Inferior parietal cortex (tissue), 1 donor: ENCODE data around the gene BMPR2.
"Not testable (repeated sequence)": the region's sequence is repeated elsewhere in the genome, so short reads cannot be mapped to it uniquely, and the experiment has no call there.

ENCODE experiments used
- DNase-seq: peaks from one replicate; pipeline ENCODE4 v3.0.0-alpha.2; 2016; ENCODE audit errors: extremely low spot score

The BMPR2 gene

DNA sequence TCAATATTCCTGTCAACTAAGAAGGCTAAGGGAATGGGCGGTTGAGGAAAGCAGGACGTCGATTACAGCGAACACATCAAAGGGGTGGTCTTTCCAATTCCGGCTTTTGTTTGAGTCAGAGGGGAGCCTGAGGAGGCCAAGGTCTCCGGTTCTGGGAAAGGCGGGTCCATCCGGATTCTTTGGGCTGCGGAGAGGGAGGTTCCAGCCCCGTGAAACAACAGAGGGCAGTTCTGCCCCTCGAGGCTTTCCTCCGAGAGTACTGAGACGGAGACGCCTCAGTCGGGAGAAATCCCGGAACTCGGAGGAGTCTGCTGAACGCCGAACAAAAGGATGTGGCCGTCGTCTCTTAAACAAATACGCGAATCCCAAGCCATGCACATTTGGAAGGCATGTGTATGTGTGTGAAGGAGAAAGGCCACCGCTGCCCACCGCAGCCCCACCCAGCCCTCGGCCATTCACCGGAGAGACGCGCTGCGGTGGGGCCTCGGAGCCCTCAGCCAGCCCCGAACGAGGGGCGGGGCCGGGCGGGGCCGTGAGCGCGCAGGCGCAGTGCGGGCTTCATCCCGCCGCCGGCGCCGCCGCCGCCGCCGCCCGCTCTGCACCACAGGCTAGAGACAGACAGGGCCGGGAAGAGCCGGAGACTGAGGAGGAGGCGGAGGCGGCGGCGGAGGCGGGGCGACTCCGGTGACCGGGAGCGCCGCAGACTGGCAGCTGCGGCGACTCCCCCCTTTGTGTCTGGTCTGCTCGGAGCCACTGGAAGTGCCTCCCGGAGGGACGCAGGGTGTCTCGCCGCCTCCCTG lies at the start of gene BMPR2:
Gene BMPR2, plus strand, starts transcription at position 719 of the 800 bp plus-strand sequence. CDS start 1,148 bp downstream, outside the sequence.
- peak; percentile 78 for DNase-seq

DNA sequence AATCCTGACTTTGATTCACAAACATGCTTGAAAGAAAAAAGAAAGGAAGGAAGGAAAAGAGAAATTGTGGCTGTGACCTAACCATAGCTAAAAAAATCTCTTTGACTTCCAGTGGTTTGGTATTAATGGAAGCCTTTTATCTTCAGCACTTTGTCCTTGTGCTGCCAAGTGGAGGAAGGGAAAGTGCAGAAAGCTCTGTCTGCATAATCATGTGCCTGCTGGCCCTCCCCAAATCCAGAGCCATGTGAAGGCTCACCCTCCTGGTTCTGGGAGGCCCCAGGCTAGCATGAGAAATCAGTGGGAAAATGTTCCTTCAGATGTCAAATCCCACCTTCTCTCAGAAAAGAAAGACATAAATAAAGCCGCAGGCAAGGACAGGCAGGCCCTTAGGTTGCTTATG lies 48.3 kb upstream of the BMPR2 start:
- no peak for DNase-seq

DNA sequence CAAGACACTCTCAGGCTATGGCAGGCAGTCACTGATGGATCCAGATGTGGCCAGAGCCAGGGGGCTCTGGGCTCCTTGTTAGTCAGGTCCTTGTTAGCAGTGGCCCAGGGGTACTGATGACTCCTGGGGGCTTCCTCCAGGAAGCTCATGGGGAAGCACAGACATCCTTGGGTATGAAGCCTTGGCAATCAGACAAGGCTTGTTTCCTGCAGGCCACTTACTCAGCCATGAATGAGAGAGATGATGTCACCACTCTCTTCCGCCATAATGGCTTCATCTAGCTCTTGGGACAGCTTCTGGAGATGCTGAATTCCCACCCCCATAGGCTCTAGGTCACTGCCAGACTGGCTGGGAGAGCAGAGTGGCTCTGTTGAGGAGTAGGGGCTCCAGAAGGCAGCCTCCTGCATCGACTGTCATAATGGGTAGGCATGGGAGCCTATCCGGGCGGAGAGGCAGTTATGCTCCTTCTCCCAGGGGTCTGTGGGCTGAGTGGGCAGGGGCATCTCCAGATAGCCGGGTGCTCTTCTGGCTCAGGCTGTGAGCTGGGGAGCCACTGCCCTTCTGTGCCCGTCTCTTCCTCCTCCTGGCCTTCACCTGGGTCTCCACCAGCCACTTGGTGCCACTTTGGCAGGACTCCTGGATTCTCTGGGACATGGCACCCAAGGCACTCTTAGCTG lies 40.2 kb upstream of the BMPR2 start:
- no peak for DNase-seq

DNA sequence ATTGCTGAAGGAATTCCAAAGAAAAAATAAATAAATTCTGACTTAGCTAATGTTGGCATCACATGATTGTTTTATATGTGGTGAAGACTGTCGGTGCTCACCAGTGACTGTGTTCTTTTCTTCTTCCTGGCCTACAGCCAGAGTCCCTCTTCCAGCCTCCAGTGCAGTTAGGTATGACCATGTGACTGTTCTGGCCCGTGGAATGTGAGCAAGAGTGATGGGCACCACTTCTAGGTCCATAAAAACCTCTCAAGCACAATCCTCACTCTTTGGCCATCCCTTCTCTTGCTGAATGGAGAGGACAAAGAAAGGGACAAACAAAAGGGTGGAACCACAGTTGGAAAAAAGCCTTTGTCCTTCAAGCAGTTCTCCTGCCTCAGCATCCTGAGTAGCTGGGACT lies 39.0 kb upstream of the BMPR2 start:
- no peak for DNase-seq

DNA sequence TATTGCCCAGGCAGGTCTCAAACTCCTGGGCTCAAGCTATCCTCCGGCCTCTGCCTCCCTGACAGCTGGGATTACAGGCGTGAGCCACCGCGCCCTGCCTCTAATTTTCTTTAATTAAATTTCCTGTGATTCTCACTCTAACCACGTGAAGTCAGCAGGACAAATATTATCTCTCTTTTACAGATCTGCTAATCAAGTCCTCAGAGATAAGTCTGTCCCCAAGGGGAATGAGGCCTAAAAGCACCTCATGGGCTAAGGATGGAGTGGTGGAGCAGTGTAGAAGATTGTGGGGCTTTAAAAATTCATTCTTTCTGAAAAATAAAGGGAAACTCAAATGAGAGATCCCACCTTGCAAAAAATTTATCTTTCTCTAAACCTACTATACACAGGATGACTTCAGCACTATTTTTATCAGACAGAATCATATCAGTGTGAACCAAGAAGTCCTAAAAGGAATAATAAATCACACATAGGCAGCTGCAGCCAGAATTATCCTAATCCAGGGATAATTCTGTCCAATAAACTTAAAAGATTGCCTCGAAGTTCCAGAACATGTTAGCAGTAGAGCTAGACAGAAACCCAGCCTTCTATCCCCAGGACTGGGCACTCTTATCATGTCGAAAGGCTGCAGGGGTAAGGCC lies 38.3 kb upstream of the BMPR2 start:
- DNase-seq, result no peak

DNA sequence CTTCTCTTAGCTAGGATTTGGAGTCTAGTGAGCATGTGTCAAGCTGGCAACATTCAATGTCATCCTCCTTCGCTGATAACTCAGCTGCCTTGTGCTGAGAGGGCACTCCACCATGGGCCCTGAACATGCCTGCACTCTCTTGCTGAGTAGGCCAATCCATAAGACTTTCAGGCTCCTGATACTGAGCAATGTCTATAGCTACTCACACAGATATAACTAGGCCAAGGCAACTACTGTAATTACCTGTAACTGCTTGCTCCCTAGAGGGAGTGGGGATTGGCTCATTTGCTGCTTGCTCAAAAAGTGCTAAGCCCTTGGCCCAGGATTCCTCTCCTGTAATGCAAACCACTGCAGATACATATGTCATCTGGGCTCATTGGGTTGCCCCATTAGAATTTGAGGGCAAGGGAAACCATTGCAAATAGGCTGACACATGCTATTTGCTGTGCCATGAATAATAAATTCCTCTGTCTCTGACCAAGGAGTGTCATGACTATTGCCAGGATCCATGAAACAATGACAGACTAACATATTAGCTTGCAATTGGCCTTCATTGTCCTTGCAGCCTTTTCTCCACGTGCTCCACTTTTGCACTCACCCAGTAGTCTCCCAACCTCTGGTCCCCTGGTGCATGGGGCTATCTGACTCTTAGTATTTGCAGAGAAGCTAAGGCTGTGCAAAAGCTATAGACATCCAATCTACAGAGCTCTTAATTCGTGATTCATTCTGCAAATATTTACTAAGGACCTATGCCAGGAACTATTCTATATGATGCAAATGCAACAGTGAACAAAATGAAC lies 36.9 kb upstream of the BMPR2 start:
- no peak for DNase-seq

DNA sequence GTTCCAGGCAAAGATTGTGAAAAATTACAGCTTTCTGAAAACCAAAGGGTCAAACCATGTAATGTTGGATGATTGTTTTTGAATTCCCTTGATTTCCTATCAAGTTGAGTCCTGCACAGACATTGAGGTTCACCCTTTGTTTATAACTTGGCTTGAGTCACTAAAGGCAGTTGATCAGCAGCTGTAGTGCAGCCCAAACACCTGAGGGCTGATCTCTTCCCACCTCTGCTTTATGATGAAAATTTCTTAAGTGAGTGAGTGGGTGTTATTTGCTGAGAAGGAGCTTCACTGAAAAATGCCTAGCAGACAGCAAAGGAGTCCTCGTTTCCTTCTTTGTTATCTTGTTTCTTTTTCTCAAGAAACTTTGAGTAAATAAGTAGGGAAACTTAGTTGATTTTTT lies 31.9 kb upstream of the BMPR2 start:
- no peak for DNase-seq

DNA sequence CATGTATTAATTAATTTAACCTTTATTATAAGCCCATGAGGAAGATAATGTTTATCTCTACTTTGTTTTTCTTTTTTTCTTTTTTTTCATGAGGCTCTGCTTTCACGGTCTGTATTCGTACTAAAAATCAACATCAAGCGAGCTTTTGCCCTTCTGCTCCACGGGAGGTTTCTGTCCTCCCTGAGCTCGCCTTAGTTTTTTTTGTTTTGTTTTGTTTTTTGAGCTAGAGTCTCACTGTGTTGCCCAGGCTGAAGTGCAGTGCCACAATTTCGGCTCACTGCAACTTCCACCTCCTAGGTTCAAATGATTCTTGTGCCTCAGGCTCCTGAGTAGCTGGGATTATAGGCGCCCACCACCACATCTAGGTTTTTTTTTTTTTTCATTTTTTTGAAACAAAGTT lies 29.9 kb upstream of the BMPR2 start:
- no peak for DNase-seq

DNA sequence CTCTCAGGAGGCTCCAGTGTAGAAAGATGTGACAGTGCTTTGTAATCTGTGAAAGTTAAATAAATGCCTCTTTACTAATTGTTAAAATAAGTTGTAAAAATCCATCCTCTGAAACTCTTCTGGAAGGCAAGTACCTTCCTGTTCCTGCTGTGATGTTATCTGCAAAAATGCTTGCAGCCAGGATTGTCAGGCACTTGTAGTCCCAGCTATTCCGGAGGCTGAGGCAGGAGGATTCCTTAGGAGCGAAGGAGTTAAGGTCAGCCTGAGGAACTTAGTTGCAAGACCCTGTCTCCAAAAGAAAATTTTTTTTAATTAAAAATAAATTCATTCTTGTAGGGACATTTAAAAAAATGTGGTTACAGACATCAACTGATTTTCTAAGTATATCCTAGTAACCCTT lies 22.7 kb upstream of the BMPR2 start:
- no peak for DNase-seq

DNA sequence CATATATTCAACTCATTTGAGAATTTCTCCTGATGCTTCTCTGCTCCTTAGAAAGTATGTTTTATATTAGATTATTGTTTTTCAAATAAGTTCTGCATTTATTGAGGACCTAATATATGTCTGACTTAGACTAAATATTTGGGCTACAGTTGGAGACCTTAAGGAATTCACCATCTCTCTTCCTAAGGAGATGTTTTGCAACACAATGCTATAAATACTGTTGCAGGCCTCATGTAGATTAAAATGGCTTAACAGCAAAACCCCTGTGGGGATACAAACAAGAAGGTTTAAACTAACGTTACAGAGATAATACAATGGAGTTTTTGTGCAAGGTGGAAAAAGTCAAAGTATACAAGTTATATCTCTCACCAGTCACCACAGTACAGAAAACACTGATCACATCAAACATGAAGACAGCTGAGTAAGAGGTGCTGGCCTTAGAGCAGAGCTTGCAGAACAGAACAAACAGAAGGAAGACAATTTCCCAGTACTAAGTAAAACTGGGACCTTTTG lies 20.1 kb upstream of the BMPR2 start:
- DNase-seq, result no peak

DNA sequence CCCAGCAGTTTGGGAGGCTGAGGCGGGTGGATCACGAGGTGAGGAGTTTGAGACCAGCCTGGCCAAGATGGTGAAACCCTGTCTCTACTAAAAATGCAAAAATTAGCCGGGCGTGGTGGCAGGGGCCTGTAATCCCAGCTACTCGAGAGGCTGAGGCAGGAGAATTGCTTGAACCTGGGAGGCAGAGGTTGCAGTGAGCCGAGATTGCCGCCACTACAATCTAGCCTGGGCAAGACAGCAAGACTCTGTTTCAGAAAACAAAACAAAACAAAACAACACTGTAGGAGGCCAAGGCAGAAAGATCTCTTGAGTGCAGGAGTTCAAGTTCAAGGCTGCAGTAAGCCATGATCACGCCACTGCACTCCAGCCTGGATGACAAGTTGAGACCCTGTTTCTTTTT lies 17.2 kb upstream of the BMPR2 start:
- not testable (repeated sequence) for DNase-seq

DNA sequence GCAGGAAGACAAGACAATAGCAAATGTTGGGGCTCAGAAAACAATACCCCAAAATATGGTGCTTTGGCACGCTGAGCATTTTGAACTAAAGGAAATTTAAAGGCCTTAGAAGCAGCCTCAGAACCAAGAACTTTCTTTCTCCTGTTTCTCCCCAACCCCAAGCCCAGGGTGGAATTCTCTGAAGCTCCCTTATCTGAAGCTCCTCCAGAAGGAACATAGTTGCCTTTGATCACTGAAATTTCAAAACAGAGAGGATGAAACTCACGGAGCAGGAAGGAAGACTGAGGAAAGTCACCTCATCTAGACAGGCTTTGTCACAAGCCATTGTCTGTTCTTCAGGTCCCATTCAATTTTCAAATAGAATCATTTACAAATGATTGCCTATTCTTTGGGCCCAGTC lies 15.5 kb upstream of the BMPR2 start:
- no peak for DNase-seq

DNA sequence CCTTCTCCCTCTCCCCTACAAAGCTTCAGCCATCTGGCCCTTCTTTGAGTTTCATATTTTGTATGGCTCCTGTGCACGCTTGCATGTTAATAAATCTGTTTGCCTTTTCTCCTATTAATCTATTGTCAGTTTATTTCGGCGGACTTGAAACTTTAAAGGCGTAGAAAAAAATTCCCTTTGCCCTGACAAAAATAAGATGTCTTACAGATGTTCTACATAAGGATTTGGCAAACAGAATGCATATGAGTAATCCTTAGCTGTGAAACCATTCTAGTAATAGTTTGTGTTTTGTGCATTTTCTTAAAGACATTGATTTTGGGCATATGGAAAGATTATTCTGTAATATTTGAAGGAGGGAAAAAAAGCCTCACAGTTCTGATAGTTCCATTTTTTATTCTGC lies 15.0 kb upstream of the BMPR2 start:
- DNase-seq, result no peak

DNA sequence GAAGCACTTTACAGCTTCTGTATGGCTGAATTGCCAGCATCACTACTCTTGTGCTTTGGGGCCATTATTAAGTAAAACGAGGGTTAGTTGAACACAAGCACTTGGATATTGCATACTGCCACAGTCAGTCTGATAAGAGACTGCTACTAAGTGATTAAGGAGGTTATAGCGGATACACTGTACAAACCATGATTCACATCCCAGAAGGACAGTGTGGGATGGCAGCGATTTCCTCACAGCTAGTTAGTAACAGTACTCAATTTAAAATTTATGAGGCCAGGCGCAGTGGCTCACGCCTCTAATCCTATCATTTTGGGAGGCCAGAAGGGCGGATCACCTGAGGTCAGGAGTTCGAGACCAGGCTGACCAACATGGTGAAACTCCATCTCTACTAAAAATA lies 2.6 kb upstream of the BMPR2 start:
- DNase-seq, result no peak

DNA sequence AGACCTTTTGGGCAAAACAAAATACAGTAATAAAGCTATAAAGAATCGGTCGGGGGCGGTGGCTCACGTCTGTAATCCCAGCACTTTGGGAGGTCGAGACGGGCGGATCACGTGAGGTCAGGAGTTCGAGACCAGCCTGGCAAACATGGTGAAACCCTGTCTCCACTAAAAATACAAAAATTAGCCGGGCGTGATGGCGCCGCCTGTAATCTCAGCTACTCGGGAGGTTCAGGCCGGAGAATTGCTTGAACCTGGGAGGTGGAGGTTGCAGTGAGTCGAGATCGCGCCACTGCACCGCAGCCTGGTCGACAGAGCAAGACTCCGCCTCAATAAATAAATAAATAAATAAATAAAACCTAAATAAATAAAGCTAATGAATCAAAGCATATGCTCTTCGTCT lies 1.7 kb upstream of the BMPR2 start:
- not testable (repeated sequence) for DNase-seq

DNA sequence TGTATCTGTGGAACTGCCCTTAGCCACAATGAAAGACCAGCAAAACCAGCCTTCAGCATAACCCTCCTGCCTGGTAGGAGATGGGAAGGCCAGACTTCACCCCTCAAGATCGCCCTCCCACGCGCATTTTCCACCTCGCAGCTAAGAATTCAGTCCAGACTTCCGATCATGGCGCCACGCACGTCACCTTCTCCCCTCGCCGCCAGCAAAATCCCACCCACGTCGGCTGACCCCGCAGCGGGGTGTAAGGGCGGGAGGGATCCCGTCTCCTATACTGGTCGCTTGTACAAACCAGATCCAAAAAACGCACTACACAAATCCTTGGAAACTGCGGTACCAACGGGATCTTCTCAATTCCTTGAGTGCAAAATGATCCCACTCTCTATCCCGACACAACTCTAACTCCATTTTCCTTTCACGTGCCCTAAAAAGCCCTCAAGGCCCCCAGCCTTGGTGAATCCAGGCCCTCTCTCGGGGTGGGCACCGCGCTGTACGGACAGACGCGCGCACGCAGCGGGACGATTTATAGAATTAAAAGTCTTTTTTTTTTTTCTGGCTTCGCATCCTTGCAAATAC lies 1.0 kb upstream of the BMPR2 start:
- peak; percentile 55 for DNase-seq

DNA sequence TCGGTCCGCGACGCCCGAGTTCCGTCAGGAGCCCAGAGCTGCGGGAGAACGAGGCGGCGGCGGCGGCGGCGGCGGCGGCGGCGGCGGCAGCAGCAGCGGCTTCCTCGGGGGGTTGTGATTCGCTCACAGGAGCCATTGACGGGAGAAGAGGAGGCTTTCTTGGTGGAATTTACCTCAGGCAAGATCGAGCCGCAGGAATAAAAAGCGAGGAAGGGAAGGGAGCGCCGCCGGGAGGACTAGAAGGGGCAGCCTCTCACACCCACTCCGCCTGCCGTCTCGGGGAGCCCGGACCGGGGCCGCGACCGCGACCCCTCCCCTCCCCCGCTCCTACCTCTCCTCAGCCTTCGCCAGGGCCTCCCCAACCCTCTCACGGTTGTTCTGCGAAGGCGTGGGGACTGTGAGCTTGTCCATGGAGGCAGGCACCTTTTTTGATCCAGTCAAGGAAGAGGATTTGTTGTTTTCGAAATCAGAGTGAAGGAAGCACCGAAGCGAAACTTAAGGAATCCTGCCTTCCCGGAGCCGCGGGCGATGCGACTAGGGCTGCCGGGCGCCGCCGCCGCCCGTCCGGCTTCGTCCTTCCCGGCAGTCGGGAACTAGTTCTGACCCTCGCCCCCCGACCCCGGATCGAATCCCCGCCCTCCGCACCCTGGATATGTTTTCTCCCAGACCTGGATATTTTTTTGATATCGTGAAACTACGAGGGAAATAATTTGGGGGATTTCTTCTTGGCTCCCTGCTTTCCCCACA lies 506 bp downstream of the BMPR2 start:
- DNase-seq, result peak; percentile 44

DNA sequence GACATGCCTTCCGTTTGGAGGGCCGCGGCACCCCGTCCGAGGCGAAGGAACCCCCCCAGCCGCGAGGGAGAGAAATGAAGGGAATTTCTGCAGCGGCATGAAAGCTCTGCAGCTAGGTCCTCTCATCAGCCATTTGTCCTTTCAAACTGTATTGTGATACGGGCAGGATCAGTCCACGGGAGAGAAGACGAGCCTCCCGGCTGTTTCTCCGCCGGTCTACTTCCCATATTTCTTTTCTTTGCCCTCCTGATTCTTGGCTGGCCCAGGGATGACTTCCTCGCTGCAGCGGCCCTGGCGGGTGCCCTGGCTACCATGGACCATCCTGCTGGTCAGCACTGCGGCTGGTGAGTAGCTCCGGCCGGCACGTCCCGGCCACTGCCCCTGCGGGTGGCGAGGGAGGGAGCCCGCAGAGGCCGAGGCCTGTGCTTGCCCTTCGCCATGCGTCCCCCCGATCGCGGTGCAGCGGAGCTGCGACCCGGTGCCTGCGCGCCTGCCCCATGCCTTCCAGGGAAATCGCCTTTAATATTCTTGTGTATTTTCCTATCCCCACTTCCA lies 1.2 kb downstream of the BMPR2 start:
- DNase-seq, result peak; percentile 41

DNA sequence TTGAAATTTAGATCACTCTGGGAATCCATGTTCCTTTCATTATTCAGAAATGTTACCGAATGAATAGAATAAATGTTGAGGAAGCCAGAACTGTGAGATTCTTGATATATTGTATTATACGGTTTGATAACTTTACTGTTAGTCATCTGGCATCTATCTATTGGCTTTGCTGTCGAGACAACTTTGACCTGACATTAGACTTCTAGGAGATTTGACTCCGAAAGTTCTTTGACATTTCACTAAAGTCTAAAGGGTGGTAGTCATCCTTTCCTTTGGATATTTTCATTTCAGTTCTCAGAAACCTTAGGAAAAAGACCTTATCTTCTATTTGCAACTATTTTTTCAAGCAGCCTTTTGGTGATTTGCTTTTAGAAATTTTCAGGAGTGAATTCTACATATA lies 1.9 kb downstream of the BMPR2 start:
- DNase-seq, result peak; percentile 53

DNA sequence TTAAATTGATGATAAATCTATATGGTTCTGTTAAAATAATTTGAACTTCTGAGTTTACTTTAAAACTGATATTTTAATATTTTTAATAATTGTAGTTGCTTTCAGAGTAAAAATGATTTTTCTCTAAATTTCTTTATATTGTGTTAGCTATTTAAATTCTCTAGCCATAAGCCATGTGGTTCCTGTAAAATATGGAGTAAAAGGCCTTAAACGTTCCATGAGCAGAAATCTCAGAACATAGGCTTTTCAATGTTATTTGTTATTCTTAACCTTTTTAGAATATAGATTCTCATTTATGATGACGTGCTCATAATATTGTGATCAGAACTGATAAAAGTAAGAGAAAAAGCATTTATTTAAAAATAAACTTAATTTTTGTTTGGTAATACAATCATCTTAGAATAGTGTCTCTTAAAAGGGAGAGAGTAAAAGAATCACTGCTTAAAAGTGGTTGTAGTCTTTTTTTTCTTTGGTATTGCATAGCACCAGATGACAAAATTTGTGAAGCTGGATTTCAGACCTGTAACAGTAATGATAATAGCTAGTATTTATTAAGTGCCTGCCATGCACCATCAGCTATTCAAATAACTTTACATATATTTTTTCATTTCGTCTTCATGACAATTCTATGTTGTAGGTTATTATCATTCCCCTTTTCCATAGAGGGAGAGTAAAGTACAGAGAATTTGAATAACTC lies 2.7 kb downstream of the BMPR2 start:
- no peak for DNase-seq
